WTC11 (cell line): ENCODE data around the gene BET1. TPM values are rescaled to one million over a fixed set of nuclear protein-coding genes. Genes with fewer than 3 reads are reported as not detected.

ENCODE experiments used
- ATAC-seq: fragments of 200-7000 bp; cut with Tn5 transposase; 2 replicates; pipeline ENCODE4 v1.10.0; 2021; ENCODE audit warnings: mild to moderate bottlenecking, moderate library complexity
- CTCF ChIA-PET: fragments of 300-600 bp; sonication (Branson Sonifier 250); formaldehyde crosslinking; loops from one replicate; lab custom pipeline; 2021; ENCODE audit warnings: antibody characterized with exemption; lab: Charles Lee
- POLR2A ChIA-PET: fragments of 350-600 bp; sonication (Branson Sonifier 250); formaldehyde crosslinking; loops from one replicate; lab custom pipeline; 2021; ENCODE audit warnings: antibody characterized with exemption; lab: Charles Lee
- DNase-seq: peaks from one replicate; pipeline ENCODE4 v3.0.0; 2021; ENCODE audit warnings: low spot score
- H3K27ac Mint-ChIP-seq: 2 replicates; pipeline ENCODE4 v1.8.0; 2021; ENCODE audit warnings: mixed read lengths
- H3K27me3 Mint-ChIP-seq: 2 replicates; pipeline ENCODE4 v1.8.0; 2021; ENCODE audit warnings: low read depth, mild to moderate bottlenecking, moderate library complexity, mixed read lengths
- H3K36me3 Mint-ChIP-seq: 2 replicates; pipeline ENCODE4 v1.8.0; 2021; ENCODE audit warnings: mixed read lengths
- H3K4me1 Mint-ChIP-seq: 2 replicates; pipeline ENCODE4 v1.8.0; 2022; ENCODE audit warnings: mixed read lengths
- H3K4me3 Mint-ChIP-seq: 2 replicates; pipeline ENCODE4 v1.8.0; 2021; ENCODE audit warnings: mild to moderate bottlenecking, moderate library complexity, mixed read lengths
- H3K9me3 Mint-ChIP-seq: 2 replicates; pipeline ENCODE4 v1.8.0; 2021; ENCODE audit warnings: mixed read lengths
- ARID4B ChIP-seq: sonication (generic); formaldehyde crosslinking; IDR thresholded peaks from 2 replicates; pipeline ENCODE4 v1.8.0; 2023; ENCODE audit warnings: missing genetic modification reagents, mild to moderate bottlenecking, borderline replicate concordance
- CREM ChIP-seq: sonication (generic); formaldehyde crosslinking; IDR thresholded peaks from 2 replicates; pipeline ENCODE4 v1.8.1; 2022; ENCODE audit warnings: mild to moderate bottlenecking, missing genetic modification reagents, moderate library complexity
- GABPB1 ChIP-seq: sonication (generic); formaldehyde crosslinking; IDR thresholded peaks from 2 replicates; pipeline ENCODE4 v1.8.1; 2023; ENCODE audit warnings: mild to moderate bottlenecking, missing genetic modification reagents
- IRF1 ChIP-seq: sonication (generic); formaldehyde crosslinking; IDR thresholded peaks from 2 replicates; pipeline ENCODE4 v1.8.0; 2023; ENCODE audit warnings: missing genetic modification reagents
- MAX ChIP-seq: sonication (generic); formaldehyde crosslinking; IDR thresholded peaks from 2 replicates; pipeline ENCODE4 v1.8.0; 2022; ENCODE audit warnings: mild to moderate bottlenecking, missing genetic modification reagents
- NR3C1 ChIP-seq: sonication (generic); formaldehyde crosslinking; conservative IDR thresholded peaks from 2 replicates; pipeline ENCODE4 v1.8.1; 2023; ENCODE audit warnings: low read depth, mild to moderate bottlenecking, missing genetic modification reagents
- PRDM15 ChIP-seq: sonication (generic); formaldehyde crosslinking; IDR thresholded peaks from 2 replicates; pipeline ENCODE4 v1.8.0; 2022; ENCODE audit warnings: missing genetic modification reagents
- TCF7 ChIP-seq: sonication (generic); formaldehyde crosslinking; IDR thresholded peaks from 2 replicates; pipeline ENCODE4 v1.8.0; 2022; ENCODE audit warnings: mild to moderate bottlenecking, low read depth, missing genetic modification reagents, moderate library complexity
- ZBTB21 ChIP-seq: sonication (generic); formaldehyde crosslinking; IDR thresholded peaks from 2 replicates; pipeline ENCODE4 v1.8.1; 2023; ENCODE audit warnings: mild to moderate bottlenecking, missing genetic modification reagents, borderline replicate concordance
- ZNF281 ChIP-seq: sonication (generic); formaldehyde crosslinking; IDR thresholded peaks from 2 replicates; pipeline ENCODE4 v1.8.0; 2023; ENCODE audit warnings: mild to moderate bottlenecking, missing genetic modification reagents
- ZNF416 ChIP-seq: fragments of 250-450 bp; sonication (Bioruptor Pico); IDR thresholded peaks from 2 replicates; pipeline ENCODE4 v1.9.0; 2021; ENCODE audit warnings: mild to moderate bottlenecking, inconsistent platforms
- ZNF425 ChIP-seq: fragments of 250-450 bp; sonication (Bioruptor Pico); conservative IDR thresholded peaks from 2 replicates; pipeline ENCODE4 v1.9.0; 2021; ENCODE audit warnings: mild to moderate bottlenecking
- ZNF532 ChIP-seq: fragments of 250-450 bp; sonication (Bioruptor Pico); IDR thresholded peaks from 2 replicates; pipeline ENCODE4 v1.9.0; 2021; ENCODE audit warnings: mild to moderate bottlenecking, borderline replicate concordance
- total RNA-seq: library from RNA; stranded (reverse); gene quantifications from 3 replicates; pipeline ENCODE4 v1.2.3, GENCODE V29; 2021

BET1 gene
- total RNA-seq, 1 experiment from 2014 or later: 26.7 TPM

- TF ChIP-seq ZNF425 (CRISPR knock-in tag): no peak
- TF ChIP-seq TCF7 (CRISPR knock-in tag): no peak
Observed at GRCh38 chr7:93945083-93945482, 59.1 kb downstream of the BET1 start (continued).

- ATAC-seq: no peak
- Mint-ChIP-seq H3K36me3 (no peaks in the 10 kb centered on the region), H3K4me1 (0 out of 2 replicates have a peak, but pooled peaks cover under 1% of the 10 kb centered on the region), H3K27me3 (no peaks in the 10 kb centered on the region; the same call in 1 of the 2 replicates), H3K9me3 (no peaks in the 10 kb centered on the region), H3K4me3 (no peak overlapping the region), H3K27ac (no peak overlapping the region)
- ChIA-PET POLR2A (no interaction called here), CTCF (no interaction called here)
- no peak for DNase-seq
- TF ChIP-seq NR3C1 (CRISPR knock-in tag) (no peak), ZNF416 (no peak), CREM (CRISPR knock-in tag) (no peak), ZNF532 (CRISPR knock-in tag) (no peak), MAX (CRISPR knock-in tag) (no peak), ARID4B (CRISPR knock-in tag) (no peak), ZBTB21 (CRISPR knock-in tag) (no peak), GABPB1 (CRISPR knock-in tag) (no peak), IRF1 (CRISPR knock-in tag) (no peak), ZNF281 (CRISPR knock-in tag) (no peak), PRDM15 (CRISPR knock-in tag) (no peak)
Observed at GRCh38 chr7:93944673-93945072, 59.5 kb downstream of the BET1 start.
